ENCODE measurements around the gene MICAL2.
"Not testable (repeated sequence)": the region's sequence is repeated elsewhere in the genome, so short reads cannot be mapped to it uniquely, and the experiment has no call there.

Gene MICAL2

DNA sequence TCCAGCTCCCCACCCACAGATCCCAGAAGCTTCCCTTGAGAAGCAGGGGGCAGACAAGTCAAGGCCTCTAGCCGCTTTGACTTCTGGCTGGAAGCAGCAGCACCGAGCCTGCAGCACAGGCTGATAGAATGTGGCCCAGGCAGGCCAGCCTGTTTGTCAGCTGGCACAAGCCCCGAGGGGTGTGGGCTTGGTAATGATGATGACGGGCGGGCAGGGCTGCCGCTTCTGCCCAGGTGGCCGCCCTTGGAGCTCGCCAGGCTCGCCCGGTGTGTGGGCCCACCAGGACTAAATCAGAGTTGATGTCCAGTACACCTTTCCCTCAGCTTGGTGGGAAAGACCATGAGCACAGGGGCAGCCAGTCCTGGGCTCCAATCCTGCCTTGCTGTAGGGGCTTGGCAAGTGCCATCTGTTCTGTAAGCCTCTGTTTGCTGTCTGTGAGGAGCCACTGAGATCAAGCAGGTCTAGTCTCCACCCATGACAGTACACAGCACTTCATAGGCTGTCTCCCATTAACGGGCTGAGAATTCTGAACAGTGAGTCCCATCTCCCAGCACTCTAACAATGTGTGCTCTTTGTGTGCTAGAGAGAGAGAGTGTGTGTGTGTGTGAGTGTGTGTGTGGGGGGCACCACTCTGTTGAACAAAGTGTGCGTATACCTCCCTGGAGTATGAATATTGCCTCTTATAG lies 26.8 kb downstream of the MICAL2 start:
- no peak for DNase-seq

DNA sequence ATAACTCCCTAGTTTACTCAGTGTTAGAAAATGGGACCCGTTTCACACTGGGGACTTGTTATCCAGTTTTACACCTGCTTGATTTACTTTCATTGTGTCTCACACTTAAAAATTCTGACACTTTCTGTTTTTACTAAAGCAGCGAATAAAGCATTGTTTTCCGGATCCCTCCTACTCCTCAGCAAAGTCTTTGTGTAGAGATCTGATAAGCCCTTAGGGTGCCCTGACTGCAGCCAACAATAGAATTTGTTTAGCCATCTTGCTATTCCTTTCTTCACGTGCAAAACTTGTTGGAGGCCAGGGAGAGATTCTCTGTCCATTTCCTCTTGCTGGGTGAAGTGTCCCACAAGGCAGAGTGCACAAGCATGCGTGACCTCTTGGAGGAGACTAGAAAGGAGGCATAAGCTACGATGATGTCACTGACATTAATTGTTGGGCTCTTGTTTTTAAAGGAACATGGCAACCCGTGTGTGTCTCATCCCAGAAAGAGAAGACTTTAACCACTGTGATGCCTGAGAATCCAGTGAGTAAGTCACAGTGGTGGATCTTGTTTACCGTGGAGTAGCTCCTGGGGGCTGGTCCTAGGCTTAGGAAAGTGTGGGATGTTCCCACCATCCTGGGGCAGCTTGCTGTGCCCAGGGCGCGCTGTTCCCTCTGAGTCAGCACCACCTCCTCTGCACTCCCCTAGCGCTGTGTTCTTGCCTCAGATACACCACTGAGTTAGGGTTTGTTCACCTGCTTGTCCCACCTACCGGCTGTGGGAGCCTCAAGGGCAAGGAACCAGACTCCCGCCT lies 27.7 kb downstream of the MICAL2 start:
- no peak for DNase-seq

DNA sequence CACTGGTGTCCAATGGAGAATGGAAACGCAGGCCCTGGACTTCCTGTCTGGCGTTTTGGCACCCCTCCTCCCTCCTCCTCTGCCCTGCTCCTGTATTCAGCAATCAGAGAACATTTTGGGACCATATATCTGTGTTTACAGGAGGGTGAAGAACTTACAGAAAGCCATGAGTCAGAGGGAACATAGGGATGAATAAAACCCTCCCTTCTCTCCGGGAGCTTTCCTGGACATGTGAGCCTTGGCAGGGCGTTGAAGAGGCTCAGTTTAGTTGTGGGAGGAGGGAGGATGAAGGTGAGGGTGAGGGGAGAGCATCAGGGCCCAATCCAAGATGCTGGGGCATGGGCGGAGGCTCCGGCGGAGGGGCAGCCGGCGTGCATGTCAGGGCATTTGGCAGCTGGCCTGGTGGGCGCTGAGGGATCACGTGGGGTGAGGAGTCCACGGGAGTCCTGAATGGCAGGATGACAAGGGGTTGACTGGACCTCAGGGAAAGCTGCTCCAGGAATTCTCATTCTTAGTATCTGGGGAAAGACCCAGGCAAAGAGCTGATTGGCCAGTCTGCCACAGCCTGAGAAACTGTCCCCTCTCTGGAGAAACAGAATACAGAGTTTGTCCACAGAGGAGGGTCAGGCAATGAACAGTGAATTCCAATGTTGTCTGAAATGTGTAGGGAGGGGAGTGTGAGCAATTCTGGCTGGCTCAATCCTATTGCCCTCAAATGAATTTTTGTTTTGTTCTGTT lies 28.9 kb downstream of the MICAL2 start:
- DNase-seq: no peak

DNA sequence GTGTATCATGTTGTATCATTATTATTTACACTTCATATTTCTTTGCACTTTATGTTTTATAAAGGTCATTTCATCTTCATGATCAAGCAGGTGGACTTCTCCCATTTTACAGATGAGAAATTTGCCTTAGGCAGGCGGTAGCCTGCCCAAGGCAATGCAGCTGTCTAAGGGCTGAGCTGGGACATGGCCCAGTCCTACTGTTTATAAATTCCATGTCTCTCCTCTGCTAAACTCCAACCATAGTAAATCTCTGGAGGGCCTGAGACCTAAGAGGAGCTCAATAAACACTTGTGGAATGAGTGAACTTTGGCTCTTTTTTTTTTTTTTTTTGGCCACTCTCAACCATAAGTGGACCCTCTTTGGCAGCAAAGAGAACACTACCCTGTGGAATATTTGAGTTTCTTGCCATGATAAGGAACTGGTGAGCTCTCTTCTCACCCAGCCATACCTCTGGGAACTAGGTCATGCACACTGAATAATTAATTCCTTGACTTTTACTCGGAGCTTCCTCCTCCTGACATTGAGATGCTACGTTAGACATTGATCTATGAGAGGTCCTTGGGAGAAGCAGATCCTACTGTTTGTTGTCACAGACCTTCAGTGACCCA lies 29.9 kb downstream of the MICAL2 start:
- no peak for DNase-seq

GRCh38 chr11:12141283-12141682 lies 30.9 kb downstream of the MICAL2 start:
- no peak for DNase-seq

DNA sequence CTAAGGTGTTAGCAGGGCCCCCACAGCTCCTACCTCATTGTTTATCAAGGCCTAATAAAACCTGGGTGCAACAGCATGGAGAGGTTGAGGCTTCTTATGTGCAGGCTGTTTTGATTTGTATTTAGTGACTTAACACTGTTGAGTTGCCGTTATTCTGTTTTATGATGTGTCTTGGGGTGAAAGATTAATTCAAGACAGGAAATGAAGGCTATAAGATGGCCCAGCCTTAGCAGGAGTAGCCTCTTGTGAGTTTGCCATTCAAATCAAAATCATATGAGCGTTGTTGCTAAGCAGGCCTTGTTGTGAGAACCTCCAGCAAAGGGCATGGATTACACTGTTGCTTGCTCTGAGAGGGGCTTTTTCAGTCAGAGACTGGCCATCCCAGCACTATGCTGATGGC lies 31.8 kb downstream of the MICAL2 start:
- no peak for DNase-seq

DNA sequence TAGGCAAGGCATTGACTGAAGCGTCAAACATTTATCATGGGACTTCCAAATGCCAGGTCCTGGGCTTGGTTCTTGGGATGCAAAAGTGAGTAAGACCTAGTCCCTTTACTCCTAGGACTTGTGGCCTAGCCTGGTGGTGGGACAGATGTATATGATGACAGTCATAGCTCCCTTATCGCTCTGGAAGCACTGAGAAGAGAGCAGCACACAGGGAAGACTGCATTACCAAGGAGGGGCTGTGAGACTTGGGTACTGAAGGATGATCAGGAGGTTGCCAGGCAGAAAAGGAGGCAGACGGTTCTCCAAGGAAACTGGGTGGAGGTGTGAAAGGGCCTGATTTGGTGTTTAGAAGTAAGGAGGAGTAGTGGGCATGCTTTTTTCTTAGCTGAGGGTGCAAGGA lies 32.5 kb downstream of the MICAL2 start:
- no peak for DNase-seq

DNA sequence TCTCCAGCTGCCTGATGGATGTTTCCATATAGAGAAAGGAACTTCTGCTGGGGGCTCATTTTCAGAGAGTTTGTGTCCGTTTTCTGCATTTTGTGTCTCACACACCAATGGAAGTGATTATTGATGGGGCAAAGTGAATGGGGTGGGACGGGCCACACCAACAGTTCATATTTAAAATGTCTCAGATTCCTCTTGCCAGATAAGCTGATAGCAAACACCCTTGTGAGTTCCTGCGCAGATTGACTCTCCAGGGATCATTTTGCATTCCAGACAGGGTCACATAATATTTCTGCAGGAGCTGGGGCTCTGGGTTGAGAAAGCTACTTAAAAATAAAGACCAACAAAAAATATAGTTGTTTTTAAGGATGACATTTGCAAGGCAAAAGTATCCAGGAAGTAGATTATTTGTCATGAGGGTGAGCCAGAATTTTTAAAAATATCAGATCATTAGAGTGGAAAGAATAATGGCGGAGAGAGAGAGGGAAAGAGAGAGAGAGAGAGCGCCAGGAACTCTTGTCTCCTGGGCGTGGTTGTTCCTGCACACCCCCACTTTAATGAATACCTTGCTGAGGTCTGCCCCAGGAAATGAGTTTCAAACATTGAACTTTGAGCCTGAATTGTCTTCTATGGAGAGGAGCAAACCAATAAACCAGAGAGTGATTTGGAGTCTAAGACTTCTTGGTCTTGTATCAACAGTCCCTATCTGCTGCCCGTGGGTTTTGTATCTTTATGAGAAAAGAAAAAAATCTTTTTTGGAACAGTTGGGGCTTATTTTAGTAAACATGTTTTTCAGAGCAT lies 33.3 kb downstream of the MICAL2 start:
- no peak for DNase-seq

DNA sequence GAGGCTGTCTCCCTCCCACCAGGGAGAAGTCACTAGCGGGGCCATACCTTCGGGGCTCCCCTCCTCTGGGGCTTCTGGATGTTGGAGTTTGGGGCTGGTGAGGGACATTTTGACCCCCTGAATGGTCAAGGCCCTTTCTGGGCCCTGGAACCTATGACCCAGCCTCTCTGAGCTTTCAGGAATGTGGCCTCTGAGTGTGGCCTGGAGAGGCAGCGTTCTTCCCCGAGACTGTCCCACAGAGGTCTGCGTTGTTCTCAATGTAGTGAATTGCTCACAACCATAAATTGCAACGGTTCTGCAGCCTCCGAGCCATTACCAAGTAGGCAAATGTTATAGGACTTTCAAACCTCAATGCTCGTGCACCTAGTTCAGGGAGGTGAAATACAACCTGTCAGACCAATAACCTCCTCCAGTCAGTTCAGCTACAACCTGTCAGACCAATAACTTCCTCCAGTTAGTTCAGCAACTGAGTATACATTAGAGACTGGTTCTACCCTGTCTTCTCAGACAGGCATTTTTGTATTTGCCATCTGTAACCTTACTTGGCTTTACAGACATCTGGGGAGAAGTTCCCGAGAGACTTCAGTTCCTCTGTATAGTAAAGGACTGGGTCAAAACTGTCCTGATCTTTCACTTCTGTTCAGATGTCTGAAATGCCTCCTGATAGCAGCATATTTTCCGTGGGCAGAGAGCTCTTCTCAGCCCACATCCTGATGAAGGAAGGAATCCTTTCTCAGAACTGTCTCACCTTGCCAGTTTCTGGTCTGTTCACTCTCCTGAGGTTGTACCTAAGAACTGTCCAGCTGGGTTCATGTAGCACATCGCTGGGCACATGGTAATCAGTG lies 34.2 kb downstream of the MICAL2 start:
- no peak for DNase-seq

DNA sequence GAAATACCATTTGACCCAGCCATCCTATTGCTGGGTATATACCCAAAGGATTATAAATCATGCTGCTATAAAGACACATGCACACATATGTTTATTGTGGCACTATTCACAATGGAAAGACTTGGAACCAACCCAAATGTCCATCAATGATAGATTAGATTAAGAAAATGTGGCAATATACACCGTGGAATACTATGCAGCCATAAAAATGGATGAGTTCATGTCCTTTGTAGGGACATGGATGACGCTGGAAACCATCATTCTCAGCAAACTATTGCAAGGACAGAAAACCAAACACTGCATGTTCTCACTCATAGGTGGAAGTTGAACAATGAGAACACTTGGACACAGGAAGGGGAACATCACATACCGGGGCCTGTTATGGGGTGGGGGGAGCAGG lies 36.3 kb downstream of the MICAL2 start:
- DNase-seq: not testable (repeated sequence)

DNA sequence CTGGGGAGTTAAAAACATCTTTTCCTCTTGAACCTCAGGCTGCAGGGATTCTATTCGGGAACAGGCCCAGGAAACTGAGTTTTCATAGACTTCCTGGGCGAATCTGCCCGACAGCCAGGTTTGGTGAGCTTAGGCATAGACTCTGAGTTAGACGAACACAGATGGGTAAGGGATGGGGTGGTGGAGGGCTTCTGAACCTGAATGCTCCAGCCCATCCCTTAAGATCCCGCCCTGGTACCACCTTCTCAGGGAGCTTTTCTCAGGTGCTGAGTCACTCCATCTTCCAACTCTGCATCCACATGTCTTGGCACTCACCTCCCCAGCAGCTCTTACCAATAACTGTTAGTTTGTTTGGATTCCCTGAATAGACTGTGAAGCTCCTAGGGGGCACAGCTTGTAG lies 37.4 kb downstream of the MICAL2 start:
- DNase-seq: no peak

- no peak for DNase-seq
Measured at GRCh38 chr11:12148466-12148865, 38.1 kb downstream of the MICAL2 start.

DNA sequence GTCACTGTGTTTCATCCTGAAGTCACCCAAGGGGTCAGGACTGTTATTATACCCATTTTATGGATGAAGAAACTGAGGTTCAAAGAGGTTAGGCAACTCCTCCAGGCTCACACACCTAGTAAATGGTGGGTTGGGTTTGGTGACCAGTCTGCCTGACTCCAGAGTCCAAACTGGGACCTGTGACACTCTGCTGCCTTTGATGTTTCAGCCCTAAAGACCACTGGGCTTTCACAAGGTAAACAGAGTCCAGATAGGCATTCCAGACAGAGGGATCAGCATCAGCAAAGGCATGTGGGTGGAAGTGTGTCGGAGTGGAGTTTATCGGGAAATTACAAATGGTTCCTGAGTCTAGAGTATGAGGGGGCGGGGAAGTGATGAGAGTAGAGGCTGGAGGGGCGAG lies 38.5 kb downstream of the MICAL2 start:
- no peak for DNase-seq

DNA sequence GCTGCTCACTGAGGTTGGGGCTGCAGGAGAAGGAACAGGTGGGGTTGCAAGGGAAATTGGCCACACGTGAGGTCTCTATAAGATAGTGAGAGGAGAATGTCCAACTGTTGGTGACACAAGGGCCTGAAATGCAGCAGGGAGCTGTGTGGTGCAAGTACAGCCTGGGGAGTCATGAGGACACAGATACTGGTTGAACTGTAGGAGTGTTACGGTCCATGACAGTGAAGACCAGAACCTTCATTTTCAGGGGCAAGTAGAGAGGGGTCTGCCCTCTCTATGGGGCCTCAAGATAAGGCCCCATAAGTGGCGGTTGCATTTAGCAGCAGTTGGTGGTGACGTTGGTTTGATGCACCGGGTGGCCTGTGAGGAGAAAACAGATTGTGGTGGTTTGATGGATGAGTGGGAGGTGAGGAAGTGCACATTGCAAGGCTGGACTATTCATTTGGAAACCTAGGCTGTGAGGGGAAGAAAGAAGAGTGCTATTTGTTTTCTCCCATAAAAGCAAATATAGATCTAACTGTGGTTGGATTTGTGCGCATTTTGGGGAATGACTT lies 39.4 kb downstream of the MICAL2 start:
- DNase-seq: no peak

GRCh38 chr11:12150831-12151382 lies 40.5 kb downstream of the MICAL2 start:
- no peak for DNase-seq

- DNase-seq: no peak
Measured at GRCh38 chr11:12152321-12152720, 41.9 kb downstream of the MICAL2 start.

DNA sequence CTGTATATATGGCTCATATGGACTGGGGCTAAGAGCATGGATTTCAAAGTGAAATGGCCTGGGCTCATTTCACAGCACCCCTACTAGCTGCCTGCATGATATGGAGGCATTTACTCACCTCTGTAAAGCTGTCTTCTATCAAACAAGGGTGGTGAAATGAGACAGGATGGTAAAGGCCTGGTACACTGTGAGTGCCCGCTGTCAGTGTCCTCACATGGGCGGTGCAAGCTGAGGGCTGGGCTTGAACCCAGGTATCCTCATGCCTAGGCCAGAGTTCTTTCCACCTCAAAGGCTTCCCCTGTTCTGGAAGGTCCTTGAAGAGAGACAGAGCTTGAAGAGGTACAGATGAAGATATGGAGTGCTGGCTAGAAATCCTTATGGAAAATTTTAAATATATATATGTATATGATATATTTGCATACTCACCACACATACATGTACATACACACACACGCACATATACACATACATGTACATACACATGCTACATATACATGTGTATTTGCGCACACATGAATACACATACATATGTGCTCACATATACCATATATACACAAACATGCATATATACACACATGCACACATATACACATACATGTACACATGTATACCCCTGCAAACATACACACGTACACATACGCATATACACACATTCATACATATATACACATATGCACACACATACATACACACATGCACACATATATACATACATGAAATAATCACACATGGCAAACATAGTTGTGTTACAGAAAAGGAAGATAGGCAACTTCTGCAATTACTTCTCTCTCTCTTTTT lies 44.7 kb downstream of the MICAL2 start:
- no peak for DNase-seq

DNA sequence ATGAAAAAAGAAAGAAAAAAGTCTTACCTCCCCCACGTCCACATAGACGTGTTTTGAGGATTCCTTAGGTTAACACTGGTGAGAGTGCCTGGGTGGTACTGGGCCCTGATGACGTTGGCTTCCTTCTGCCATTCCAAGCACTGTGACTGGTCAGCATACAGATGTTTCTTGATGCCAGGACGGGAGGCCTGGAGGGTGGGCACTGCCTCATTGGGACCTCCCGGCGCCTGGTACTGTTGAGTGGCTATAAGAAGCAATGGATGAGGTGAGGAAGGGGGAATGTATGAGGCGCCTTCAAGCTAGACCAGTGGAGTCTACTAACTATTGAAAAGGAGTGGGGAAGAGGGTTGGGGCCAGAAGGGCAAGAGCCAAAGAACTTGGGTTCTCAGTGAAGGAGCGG lies 45.3 kb downstream of the MICAL2 start:
- no peak for DNase-seq

GRCh38 chr11:12156301-12157140 lies 46.1 kb downstream of the MICAL2 start:
- DNase-seq: no peak

Data from effector CD4-positive, alpha-beta T cell (primary cell).